VCaP (cell line): ENCODE results near the gene IGSF6.

Experiments used
- H3K27ac ChIP-seq: fragments of 450-650 bp; 2 replicates; pipeline ENCODE4 v1.5.1; 2017
- TF ChIP-seq, protein P1 (sequence below): fragments of 450-650 bp; conservative IDR thresholded peaks from 2 replicates; pipeline ENCODE4 v1.5.1; 2017; ENCODE audit warnings: mild to moderate bottlenecking, moderate library complexity

The IGSF6 gene

DNA sequence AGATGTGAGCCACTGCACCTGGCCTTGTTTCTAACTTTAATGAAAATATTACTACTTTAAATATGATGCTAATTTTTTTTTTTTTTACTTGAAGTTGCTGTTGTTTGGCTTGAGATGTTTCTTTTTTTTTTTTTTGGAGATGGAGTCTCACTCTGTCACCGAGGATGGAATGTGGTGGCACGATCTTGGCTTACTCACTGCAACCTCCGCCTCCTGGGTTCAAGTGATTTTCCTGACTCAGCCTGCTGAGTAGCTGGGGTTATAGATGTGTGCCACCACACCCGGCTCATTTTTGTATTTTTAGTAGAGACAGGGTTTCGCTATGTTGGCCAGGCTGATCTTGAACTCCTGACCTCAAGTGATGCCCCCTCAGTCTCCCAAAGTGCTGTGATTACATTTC is 23.6 kb downstream of the IGSF6 start:
- TF ChIP-seq, protein P1, sequence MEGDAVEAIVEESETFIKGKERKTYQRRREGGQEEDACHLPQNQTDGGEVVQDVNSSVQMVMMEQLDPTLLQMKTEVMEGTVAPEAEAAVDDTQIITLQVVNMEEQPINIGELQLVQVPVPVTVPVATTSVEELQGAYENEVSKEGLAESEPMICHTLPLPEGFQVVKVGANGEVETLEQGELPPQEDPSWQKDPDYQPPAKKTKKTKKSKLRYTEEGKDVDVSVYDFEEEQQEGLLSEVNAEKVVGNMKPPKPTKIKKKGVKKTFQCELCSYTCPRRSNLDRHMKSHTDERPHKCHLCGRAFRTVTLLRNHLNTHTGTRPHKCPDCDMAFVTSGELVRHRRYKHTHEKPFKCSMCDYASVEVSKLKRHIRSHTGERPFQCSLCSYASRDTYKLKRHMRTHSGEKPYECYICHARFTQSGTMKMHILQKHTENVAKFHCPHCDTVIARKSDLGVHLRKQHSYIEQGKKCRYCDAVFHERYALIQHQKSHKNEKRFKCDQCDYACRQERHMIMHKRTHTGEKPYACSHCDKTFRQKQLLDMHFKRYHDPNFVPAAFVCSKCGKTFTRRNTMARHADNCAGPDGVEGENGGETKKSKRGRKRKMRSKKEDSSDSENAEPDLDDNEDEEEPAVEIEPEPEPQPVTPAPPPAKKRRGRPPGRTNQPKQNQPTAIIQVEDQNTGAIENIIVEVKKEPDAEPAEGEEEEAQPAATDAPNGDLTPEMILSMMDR: no peak

DNA sequence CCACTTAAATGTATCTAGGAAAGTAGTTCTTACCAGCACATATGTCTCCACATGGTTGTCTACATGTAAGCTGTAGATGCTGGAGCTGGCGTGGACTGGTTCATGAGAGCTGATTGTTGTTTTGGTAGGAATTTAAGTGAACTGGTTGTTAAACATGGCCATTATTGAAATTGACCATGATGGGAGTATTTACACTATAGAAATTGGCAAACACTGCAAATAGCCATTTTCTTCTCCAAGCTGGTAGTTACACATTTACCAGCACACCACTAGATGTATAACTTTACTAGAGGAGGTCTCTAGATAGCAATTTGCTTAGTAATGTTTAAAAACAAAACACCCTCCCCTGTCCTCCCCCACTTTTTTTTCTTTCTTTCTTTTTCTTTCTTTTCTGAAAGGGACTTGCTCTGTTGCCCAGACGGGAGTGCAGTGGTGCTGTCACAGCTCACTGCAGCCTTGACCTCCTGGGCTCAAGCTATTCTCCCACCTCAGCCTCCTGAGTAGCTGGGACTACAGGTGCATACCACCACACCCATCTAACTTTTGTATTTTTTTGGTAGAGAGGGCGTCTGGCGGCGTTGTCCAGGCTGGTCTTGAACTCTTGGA is 24.2 kb downstream of the IGSF6 start:
- TF ChIP-seq, protein P1: no peak
- H3K27ac ChIP-seq: no peak overlapping the region

More for the DNA sequence above, 23.6 kb downstream of the IGSF6 start:
- H3K27ac ChIP-seq: no peak overlapping the region

DNA sequence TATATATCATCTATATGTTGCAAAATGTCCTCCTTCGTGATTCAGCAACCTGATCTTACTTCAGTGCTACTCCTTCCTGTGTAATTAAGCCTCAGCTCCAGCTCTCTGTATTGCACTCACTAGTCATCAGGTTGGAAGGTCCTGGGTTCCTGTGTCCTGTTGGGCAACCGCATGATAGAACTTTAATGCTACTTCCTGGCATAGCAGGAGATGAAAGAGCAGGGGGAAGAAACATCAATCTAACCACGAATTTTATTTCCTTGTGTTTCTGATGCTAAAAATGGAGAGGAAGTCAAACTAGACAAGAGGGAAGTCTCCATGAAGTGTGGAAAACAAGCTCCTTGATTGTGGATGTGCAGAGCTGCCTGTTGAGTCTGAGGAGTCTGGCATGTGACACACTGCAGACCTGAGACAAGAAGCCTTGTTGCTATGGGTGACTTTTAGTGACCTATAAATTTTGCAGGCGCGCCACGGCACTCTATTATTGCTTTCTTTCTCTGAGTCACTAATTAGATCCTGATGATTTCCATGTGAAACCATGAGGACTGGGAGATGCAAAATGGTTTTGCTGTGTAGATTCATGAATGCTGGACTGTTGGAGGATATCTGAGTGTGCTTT is 25.6 kb downstream of the IGSF6 start:
- no peak overlapping the region for H3K27ac ChIP-seq
- TF ChIP-seq, protein P1: no peak

DNA sequence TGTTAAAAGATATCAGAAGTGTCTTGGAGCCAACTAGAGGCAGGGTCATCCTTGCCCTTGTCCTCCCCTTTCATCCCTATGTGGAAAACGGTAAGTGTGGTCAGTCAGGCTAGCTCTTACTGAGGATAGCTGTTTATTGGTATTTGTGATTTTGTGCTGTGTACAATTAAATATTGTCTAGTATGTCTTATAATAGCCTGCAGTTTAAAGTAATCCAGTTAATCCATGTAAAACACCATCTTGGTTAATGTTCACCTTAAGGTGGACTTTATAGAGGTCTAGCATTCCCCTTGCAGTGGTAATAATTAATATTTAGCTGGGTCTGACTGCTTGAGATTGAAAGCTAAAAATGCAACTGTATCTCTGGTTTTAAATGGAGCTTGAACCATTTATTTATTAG is 27.4 kb downstream of the IGSF6 start:
- TF ChIP-seq, protein P1: no peak
- H3K27ac ChIP-seq: no peak overlapping the region

DNA sequence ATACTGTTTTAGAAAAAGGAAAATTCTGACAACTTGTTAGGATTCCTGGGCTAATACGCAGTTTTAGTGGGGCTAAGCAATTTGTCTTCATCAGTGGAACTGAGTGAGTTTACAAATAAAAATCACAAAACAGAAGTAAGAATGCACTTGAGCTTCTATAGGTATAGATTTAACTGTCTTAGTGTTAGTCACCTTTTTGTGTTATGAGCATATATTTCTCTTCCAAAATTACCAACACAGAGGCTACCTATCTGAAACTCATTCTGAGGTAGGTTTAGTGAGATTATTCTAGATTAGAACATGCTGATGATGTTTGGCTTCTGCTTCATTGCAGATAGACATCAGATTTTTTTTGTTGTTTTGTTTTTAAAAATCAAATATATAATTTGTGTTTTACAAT is 29.9 kb downstream of the IGSF6 start:
- no peak overlapping the region for H3K27ac ChIP-seq

DNA sequence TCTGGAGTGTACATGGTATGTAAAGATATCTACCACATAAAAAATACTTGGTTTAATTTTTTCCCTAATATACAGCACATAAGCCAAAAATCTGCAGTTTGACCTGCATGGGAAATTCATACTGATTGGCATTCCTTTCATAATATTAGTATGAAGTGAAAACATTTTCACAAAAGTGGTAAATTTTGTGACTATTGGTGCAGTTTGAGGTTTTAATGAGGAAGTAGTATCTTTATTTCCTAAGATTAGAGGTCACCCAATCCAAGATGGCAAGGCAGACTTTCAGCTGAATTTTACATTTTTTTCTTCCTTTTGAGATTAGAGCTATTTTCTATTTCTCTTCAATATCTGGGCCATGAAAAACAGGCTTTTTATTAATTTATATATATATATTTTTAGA is 31.8 kb downstream of the IGSF6 start:
- TF ChIP-seq, protein P1: no peak

More for the DNA sequence above, 29.9 kb downstream of the IGSF6 start:
- TF ChIP-seq, protein P1: no peak

DNA sequence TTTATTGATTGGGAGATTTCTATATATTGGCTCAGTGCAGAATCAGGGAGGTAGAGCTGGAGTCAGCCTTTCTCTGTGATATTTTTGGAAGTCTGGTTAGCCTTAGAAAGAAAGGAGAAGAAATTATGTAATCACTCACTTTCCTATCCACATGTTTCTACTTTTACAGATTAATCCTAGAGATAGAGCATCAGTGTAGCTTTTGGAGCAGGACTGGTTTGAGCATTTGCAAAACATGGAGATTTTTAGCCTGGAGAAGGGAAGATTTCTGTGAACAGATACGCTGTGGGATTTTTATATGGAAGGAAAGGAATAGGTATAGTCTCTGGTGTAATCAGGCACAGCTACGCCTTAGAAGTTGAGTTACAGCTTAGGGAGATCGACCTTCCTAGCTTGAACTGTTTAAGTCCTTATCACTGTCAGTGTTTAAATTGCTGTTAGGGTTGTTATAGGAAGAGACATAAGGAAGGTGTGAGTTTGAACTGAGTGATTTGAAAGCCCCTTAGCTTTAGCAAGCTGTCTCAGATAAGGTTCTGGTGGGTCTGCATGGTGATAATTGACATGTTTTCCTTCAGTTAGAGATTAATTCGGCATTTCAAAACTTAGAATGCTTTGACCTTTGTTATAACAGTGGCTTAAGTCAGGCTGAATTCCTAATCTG is 32.5 kb downstream of the IGSF6 start:
- H3K27ac ChIP-seq: no peak overlapping the region
- TF ChIP-seq, protein P1: no peak

More for the DNA sequence above, 31.8 kb downstream of the IGSF6 start:
- no peak overlapping the region for H3K27ac ChIP-seq
